ENCODE measurements around the gene ERP27.

GRCh38 chr12:14868916-14869506 is 69.3 kb downstream of the ERP27 start:
- TF ChIP-seq CTCF (IDR thresholded peaks at IDR 0.05 in 8 of 11, conservative IDR thresholded peaks at IDR 0.05 in 3 of 11) (no peak), POLR2A (IDR thresholded peaks at IDR 0.05) (no peak)
